Tibial nerve (tissue), 3 donors: ENCODE data around the gene YIPF5.

ENCODE experiments used
- CTCF ChIP-seq, 5 experiments: fragments of 200-600 bp in 3 of 5; fragments of 450-650 bp in 2 of 5; sonication (generic) in 3 of 5; IDR thresholded peaks; one replicate each; pipeline ENCODE4 v1.5.1; 2016 to 2019; ENCODE audit warnings: antibody characterized with exemption in 5 of 5, mild to moderate bottlenecking in 3 of 5, moderate library complexity in 2 of 5
- POLR2A ChIP-seq, 2 donors: fragments of 450-650 bp; IDR thresholded peaks; one replicate each; pipeline ENCODE4 v1.6.1; 2017; ENCODE audit warnings: antibody characterized with exemption in 2 of 2, mild to moderate bottlenecking in 2 of 2, moderate library complexity in 2 of 2

GRCh38 chr5:144114571-144114970 is 55.9 kb downstream of the YIPF5 start:
- TF ChIP-seq CTCF (IDR thresholded peaks at IDR 0.05) (no peak), POLR2A (IDR thresholded peaks at IDR 0.05) (no peak)
